Activated CD4-positive, alpha-beta T cell treated with anti-CD3 and anti-CD28 coated beads, Interleukin-2, amount 10 ng/mL, durations not matched to agents 24 days and 14 days (primary cell): Measurements from ENCODE around the gene GLI3. TPM values are rescaled to one million over a fixed set of nuclear protein-coding genes. Genes with fewer than 3 reads are reported as not detected.

Source experiments
- DNase-seq: peaks from one replicate; pipeline ENCODE4 v3.0.0; 2022
- H3K27ac Mint-ChIP-seq: one replicate; pipeline ENCODE4 v1.8.0; 2022; ENCODE audit warnings: mild to moderate bottlenecking, mixed read lengths
- H3K27me3 Mint-ChIP-seq: one replicate; pipeline ENCODE4 v1.8.0; 2022; ENCODE audit warnings: mixed read lengths
- H3K36me3 Mint-ChIP-seq: one replicate; pipeline ENCODE4 v1.8.0; 2022; ENCODE audit warnings: low read depth, mild to moderate bottlenecking, mixed read lengths
- H3K4me1 Mint-ChIP-seq: one replicate; pipeline ENCODE4 v1.8.0; 2021; ENCODE audit warnings: mixed read lengths
- H3K4me3 Mint-ChIP-seq: one replicate; pipeline ENCODE4 v1.8.0; 2022; ENCODE audit warnings: mild to moderate bottlenecking, moderate library complexity, mixed read lengths
- H3K9me3 Mint-ChIP-seq: one replicate; pipeline ENCODE4 v1.8.0; 2021; ENCODE audit warnings: mixed read lengths
- intact Hi-C: fragments of 100-400 bp; cut with micrococcal nuclease; formaldehyde crosslinking; loops from one replicate; pipeline ENCODE4 v1.15.1; 2023
- total RNA-seq: library from RNA; stranded (reverse); gene quantifications from 2 replicates; pipeline ENCODE4 v1.2.3, GENCODE V29; 2022

The GLI3 gene
- total RNA-seq, 1 donor from 2014 or later = not detected

- intact Hi-C loops = no loop called here
- DNase-seq = no peak
- Mint-ChIP-seq H3K4me3 (no peak overlapping the region), H3K27ac (no peak overlapping the region), H3K4me1 (no peaks in the 10 kb centered on the region), H3K36me3 (no peaks in the 10 kb centered on the region), H3K9me3 (no peaks in the 10 kb centered on the region), H3K27me3 (no peaks in the 10 kb centered on the region)
Measured at GRCh38 chr7:42026622-42027197, 210.3 kb downstream of the GLI3 start.

GRCh38 chr7:42025635-42026375 is 211.2 kb downstream of the GLI3 start:
- DNase-seq = no peak
- Mint-ChIP-seq H3K36me3 (no peaks in the 10 kb centered on the region), H3K27ac (no peak overlapping the region), H3K4me3 (no peak overlapping the region), H3K27me3 (no peaks in the 10 kb centered on the region), H3K4me1 (no peaks in the 10 kb centered on the region), H3K9me3 (no peaks in the 10 kb centered on the region)
- intact Hi-C loops = no loop called here

- Mint-ChIP-seq H3K4me1 (no peaks in the 10 kb centered on the region), H3K36me3 (no peaks in the 10 kb centered on the region), H3K27me3 (no peaks in the 10 kb centered on the region), H3K9me3 (no peaks in the 10 kb centered on the region), H3K27ac (no peak overlapping the region), H3K4me3 (no peak overlapping the region)
- no peak for DNase-seq
- intact Hi-C loops = no loop called here
Measured at GRCh38 chr7:42024537-42024936, 212.5 kb downstream of the GLI3 start.

GRCh38 chr7:42023262-42023661 is 213.7 kb downstream of the GLI3 start:
- intact Hi-C loops = no loop called here
- no peak for DNase-seq
- Mint-ChIP-seq H3K9me3 (no peaks in the 10 kb centered on the region), H3K27me3 (no peaks in the 10 kb centered on the region), H3K36me3 (no peaks in the 10 kb centered on the region), H3K4me3 (no peak overlapping the region), H3K27ac (no peak overlapping the region), H3K4me1 (no peaks in the 10 kb centered on the region)

GRCh38 chr7:42022791-42023190 is 214.2 kb downstream of the GLI3 start:
- no peaks in the 10 kb centered on the region for H3K27me3 Mint-ChIP-seq
- H3K36me3 Mint-ChIP-seq = no peaks in the 10 kb centered on the region
- no peaks in the 10 kb centered on the region for H3K9me3 Mint-ChIP-seq
- intact Hi-C loops = no loop called here
- H3K4me1 Mint-ChIP-seq = no peaks in the 10 kb centered on the region
- DNase-seq = no peak
- H3K27ac Mint-ChIP-seq = no peak overlapping the region
- no peak overlapping the region for H3K4me3 Mint-ChIP-seq

GRCh38 chr7:42022056-42022455 is 215.0 kb downstream of the GLI3 start:
- Mint-ChIP-seq H3K27me3 (no peaks in the 10 kb centered on the region), H3K9me3 (no peaks in the 10 kb centered on the region), H3K36me3 (no peaks in the 10 kb centered on the region), H3K4me3 (no peak overlapping the region), H3K4me1 (no peaks in the 10 kb centered on the region), H3K27ac (no peak overlapping the region)
- DNase-seq = no peak
- intact Hi-C loops = no loop called here

GRCh38 chr7:42021631-42022030 is 215.4 kb downstream of the GLI3 start:
- H3K27me3 Mint-ChIP-seq = no peaks in the 10 kb centered on the region
- no peak overlapping the region for H3K4me3 Mint-ChIP-seq
- DNase-seq = no peak
- no peaks in the 10 kb centered on the region for H3K9me3 Mint-ChIP-seq
- no peak overlapping the region for H3K27ac Mint-ChIP-seq
- H3K36me3 Mint-ChIP-seq = no peaks in the 10 kb centered on the region
- H3K4me1 Mint-ChIP-seq = no peaks in the 10 kb centered on the region
- intact Hi-C loops = no loop called here

GRCh38 chr7:42020061-42020460 is 216.9 kb downstream of the GLI3 start:
- H3K4me1 Mint-ChIP-seq = no peaks in the 10 kb centered on the region
- no peak overlapping the region for H3K27ac Mint-ChIP-seq
- no peak overlapping the region for H3K4me3 Mint-ChIP-seq
- H3K27me3 Mint-ChIP-seq = no peaks in the 10 kb centered on the region
- DNase-seq = no peak
- H3K36me3 Mint-ChIP-seq = no peaks in the 10 kb centered on the region
- H3K9me3 Mint-ChIP-seq = no peaks in the 10 kb centered on the region
- intact Hi-C loops = no loop called here

GRCh38 chr7:42017349-42017986 is 219.5 kb downstream of the GLI3 start:
- peaks cover 11% of the 10 kb centered on the region for H3K9me3 Mint-ChIP-seq
- intact Hi-C loops = no loop called here

GRCh38 chr7:42016517-42016916 is 220.5 kb downstream of the GLI3 start:
- intact Hi-C loops = no loop called here
- no peak for DNase-seq
- Mint-ChIP-seq H3K27me3 (peaks cover 1% of the 10 kb centered on the region), H3K9me3 (peaks cover 11% of the 10 kb centered on the region), H3K36me3 (no peaks in the 10 kb centered on the region), H3K27ac (no peak overlapping the region), H3K4me1 (no peaks in the 10 kb centered on the region), H3K4me3 (no peak overlapping the region)

More at GRCh38 chr7:42017349-42017986, 219.5 kb downstream of the GLI3 start:
- no peaks in the 10 kb centered on the region for H3K27me3 Mint-ChIP-seq
- H3K36me3 Mint-ChIP-seq = no peaks in the 10 kb centered on the region
- H3K4me3 Mint-ChIP-seq = no peak overlapping the region
- no peak for DNase-seq
- no peak overlapping the region for H3K27ac Mint-ChIP-seq
- no peaks in the 10 kb centered on the region for H3K4me1 Mint-ChIP-seq

GRCh38 chr7:42014625-42015618 is 222.1 kb downstream of the GLI3 start:
- Mint-ChIP-seq H3K9me3 (peaks cover 11% of the 10 kb centered on the region), H3K27me3 (peaks cover 1% of the 10 kb centered on the region), H3K4me1 (no peaks in the 10 kb centered on the region), H3K36me3 (no peaks in the 10 kb centered on the region), H3K4me3 (no peak overlapping the region), H3K27ac (no peak overlapping the region)
- intact Hi-C loops = no loop called here
- peak; percentile 66 for DNase-seq

- Mint-ChIP-seq H3K9me3 (peaks cover 11% of the 10 kb centered on the region), H3K27ac (no peak overlapping the region), H3K4me3 (no peak overlapping the region), H3K27me3 (peaks cover 1% of the 10 kb centered on the region), H3K4me1 (no peaks in the 10 kb centered on the region), H3K36me3 (no peaks in the 10 kb centered on the region)
- intact Hi-C loops = no loop called here
- DNase-seq = no peak
Measured at GRCh38 chr7:42012786-42013360, 224.1 kb downstream of the GLI3 start.

- Mint-ChIP-seq H3K27me3 (peaks cover 1% of the 10 kb centered on the region), H3K9me3 (peaks cover 11% of the 10 kb centered on the region), H3K4me3 (no peak overlapping the region), H3K27ac (no peak overlapping the region), H3K4me1 (no peaks in the 10 kb centered on the region), H3K36me3 (no peaks in the 10 kb centered on the region)
- no peak for DNase-seq
- intact Hi-C loops = no loop called here
Measured at GRCh38 chr7:42012313-42012712, 224.7 kb downstream of the GLI3 start.
